Activated T-helper 2 cell treated with anti-CD3 and anti-CD28 coated beads, Interferon-gamma antibody, Interleukin-2, Interleukin-4, amounts not matched to agents 10 μg/mL and 5 μg/mL and 100 μg/mL, durations not matched to agents 14 hours and 24 hours and 36 hours (primary cell): ENCODE data around the gene PDE4D. TPM values are rescaled to one million over a fixed set of nuclear protein-coding genes. Genes with fewer than 3 reads are reported as not detected.

Experiments
- DNase-seq: peaks from one replicate; pipeline ENCODE4 v3.0.0; 2021; ENCODE audit warnings: low spot score
- H3K27ac Mint-ChIP-seq: one replicate; pipeline ENCODE4 v1.8.0; 2021; ENCODE audit warnings: mixed read lengths
- H3K27me3 Mint-ChIP-seq: one replicate; pipeline ENCODE4 v1.8.0; 2021; ENCODE audit warnings: low read depth, mixed read lengths
- H3K36me3 Mint-ChIP-seq: one replicate; pipeline ENCODE4 v1.8.0; 2021; ENCODE audit warnings: low read depth, mixed read lengths
- H3K4me1 Mint-ChIP-seq: one replicate; pipeline ENCODE4 v1.8.0; 2021; ENCODE audit warnings: low read depth, mixed read lengths
- H3K4me3 Mint-ChIP-seq: one replicate; pipeline ENCODE4 v1.8.0; 2021; ENCODE audit warnings: low read depth, mild to moderate bottlenecking, moderate library complexity, mixed read lengths
- H3K9me3 Mint-ChIP-seq: one replicate; pipeline ENCODE4 v1.8.0; 2021; ENCODE audit warnings: mixed read lengths
- intact Hi-C: fragments of 100-400 bp; cut with micrococcal nuclease; formaldehyde crosslinking; loops from one replicate; pipeline ENCODE4 v1.15.1; 2023
- total RNA-seq: library from RNA; stranded (reverse); gene quantifications from 2 replicates; pipeline ENCODE4 v1.2.3, GENCODE V29; 2022

PDE4D gene
- total RNA-seq, 1 donor from 2014 or later: 102 TPM

GRCh38 chr5:59537961-59538749 is 355.4 kb downstream of the PDE4D start:
- H3K9me3 Mint-ChIP-seq: no peaks in the 10 kb centered on the region
- H3K27me3 Mint-ChIP-seq: no peaks in the 10 kb centered on the region
- H3K36me3 Mint-ChIP-seq: no peaks in the 10 kb centered on the region
- intact Hi-C loops: no loop called here
- no peaks in the 10 kb centered on the region for H3K4me1 Mint-ChIP-seq
- H3K4me3 Mint-ChIP-seq: no peak overlapping the region
- no peak for DNase-seq
- no peak overlapping the region for H3K27ac Mint-ChIP-seq

GRCh38 chr5:59536875-59537274 is 356.7 kb downstream of the PDE4D start:
- H3K4me1 Mint-ChIP-seq: no peaks in the 10 kb centered on the region
- intact Hi-C loops: no loop called here
- no peak for DNase-seq
- H3K27me3 Mint-ChIP-seq: no peaks in the 10 kb centered on the region
- H3K27ac Mint-ChIP-seq: no peak overlapping the region
- no peaks in the 10 kb centered on the region for H3K36me3 Mint-ChIP-seq
- no peaks in the 10 kb centered on the region for H3K9me3 Mint-ChIP-seq
- no peak overlapping the region for H3K4me3 Mint-ChIP-seq

GRCh38 chr5:59535561-59535960 is 358.0 kb downstream of the PDE4D start:
- intact Hi-C loops: no loop called here
- no peak for DNase-seq
- no peaks in the 10 kb centered on the region for H3K27me3 Mint-ChIP-seq
- no peaks in the 10 kb centered on the region for H3K4me1 Mint-ChIP-seq
- no peaks in the 10 kb centered on the region for H3K36me3 Mint-ChIP-seq
- H3K9me3 Mint-ChIP-seq: no peaks in the 10 kb centered on the region
- H3K4me3 Mint-ChIP-seq: no peak overlapping the region
- no peak overlapping the region for H3K27ac Mint-ChIP-seq

GRCh38 chr5:59533730-59534108 is 359.8 kb downstream of the PDE4D start:
- no peaks in the 10 kb centered on the region for H3K9me3 Mint-ChIP-seq
- no peaks in the 10 kb centered on the region for H3K4me1 Mint-ChIP-seq
- no peaks in the 10 kb centered on the region for H3K27me3 Mint-ChIP-seq
- H3K36me3 Mint-ChIP-seq: no peaks in the 10 kb centered on the region
- no peak for DNase-seq
- H3K27ac Mint-ChIP-seq: no peak overlapping the region
- intact Hi-C loops: no loop called here
- H3K4me3 Mint-ChIP-seq: no peak overlapping the region

GRCh38 chr5:59532979-59533729 is 360.4 kb downstream of the PDE4D start:
- no peaks in the 10 kb centered on the region for H3K27me3 Mint-ChIP-seq
- no peak overlapping the region for H3K4me3 Mint-ChIP-seq
- H3K27ac Mint-ChIP-seq: no peak overlapping the region
- intact Hi-C loops: no loop called here
- H3K9me3 Mint-ChIP-seq: no peaks in the 10 kb centered on the region
- no peak for DNase-seq
- no peaks in the 10 kb centered on the region for H3K4me1 Mint-ChIP-seq
- H3K36me3 Mint-ChIP-seq: no peaks in the 10 kb centered on the region

GRCh38 chr5:59529239-59529638 is 364.3 kb downstream of the PDE4D start:
- no peaks in the 10 kb centered on the region for H3K36me3 Mint-ChIP-seq
- intact Hi-C loops: no loop called here
- DNase-seq: no peak
- H3K9me3 Mint-ChIP-seq: no peaks in the 10 kb centered on the region
- H3K27me3 Mint-ChIP-seq: no peaks in the 10 kb centered on the region
- H3K4me1 Mint-ChIP-seq: no peaks in the 10 kb centered on the region
- no peak overlapping the region for H3K27ac Mint-ChIP-seq
- no peak overlapping the region for H3K4me3 Mint-ChIP-seq

- no peaks in the 10 kb centered on the region for H3K36me3 Mint-ChIP-seq
- intact Hi-C loops: no loop called here
- H3K9me3 Mint-ChIP-seq: peaks cover 6% of the 10 kb centered on the region
- no peak for DNase-seq
- H3K4me3 Mint-ChIP-seq: no peak overlapping the region
- H3K4me1 Mint-ChIP-seq: no peaks in the 10 kb centered on the region
- no peaks in the 10 kb centered on the region for H3K27me3 Mint-ChIP-seq
- H3K27ac Mint-ChIP-seq: no peak overlapping the region
Observed at GRCh38 chr5:59528202-59528862, 365.2 kb downstream of the PDE4D start.

- no peak for DNase-seq
- H3K36me3 Mint-ChIP-seq: no peaks in the 10 kb centered on the region
- H3K27ac Mint-ChIP-seq: no peak overlapping the region
- intact Hi-C loops: no loop called here
- peaks cover 6% of the 10 kb centered on the region for H3K9me3 Mint-ChIP-seq
- no peaks in the 10 kb centered on the region for H3K4me1 Mint-ChIP-seq
- H3K27me3 Mint-ChIP-seq: no peaks in the 10 kb centered on the region
- no peak overlapping the region for H3K4me3 Mint-ChIP-seq
Observed at GRCh38 chr5:59525957-59526356, 367.6 kb downstream of the PDE4D start.

- H3K9me3 Mint-ChIP-seq: peaks cover 6% of the 10 kb centered on the region
- no peaks in the 10 kb centered on the region for H3K4me1 Mint-ChIP-seq
- no peaks in the 10 kb centered on the region for H3K27me3 Mint-ChIP-seq
- no peaks in the 10 kb centered on the region for H3K36me3 Mint-ChIP-seq
- DNase-seq: no peak
- intact Hi-C loops: no loop called here
- no peak overlapping the region for H3K27ac Mint-ChIP-seq
- no peak overlapping the region for H3K4me3 Mint-ChIP-seq
Observed at GRCh38 chr5:59525311-59525710, 368.2 kb downstream of the PDE4D start.

- Mint-ChIP-seq H3K9me3 (peaks cover 6% of the 10 kb centered on the region), H3K4me1 (no peaks in the 10 kb centered on the region), H3K36me3 (no peaks in the 10 kb centered on the region), H3K27me3 (no peaks in the 10 kb centered on the region), H3K27ac (no peak overlapping the region), H3K4me3 (no peak overlapping the region)
- DNase-seq: no peak
- intact Hi-C loops: no loop called here
Observed at GRCh38 chr5:59522201-59522831, 371.2 kb downstream of the PDE4D start.

GRCh38 chr5:59521476-59521875 is 372.1 kb downstream of the PDE4D start:
- no peak overlapping the region for H3K4me3 Mint-ChIP-seq
- no peaks in the 10 kb centered on the region for H3K27me3 Mint-ChIP-seq
- no peaks in the 10 kb centered on the region for H3K36me3 Mint-ChIP-seq
- H3K27ac Mint-ChIP-seq: no peak overlapping the region
- intact Hi-C loops: no loop called here
- H3K4me1 Mint-ChIP-seq: no peaks in the 10 kb centered on the region
- peaks cover 6% of the 10 kb centered on the region for H3K9me3 Mint-ChIP-seq
- no peak for DNase-seq

- H3K27me3 Mint-ChIP-seq: no peaks in the 10 kb centered on the region
- H3K4me1 Mint-ChIP-seq: no peaks in the 10 kb centered on the region
- H3K36me3 Mint-ChIP-seq: no peaks in the 10 kb centered on the region
- H3K27ac Mint-ChIP-seq: no peak overlapping the region
- intact Hi-C loops: no loop called here
- H3K4me3 Mint-ChIP-seq: no peak overlapping the region
- DNase-seq: no peak
- H3K9me3 Mint-ChIP-seq: peaks cover 6% of the 10 kb centered on the region
Observed at GRCh38 chr5:59519338-59519737, 374.2 kb downstream of the PDE4D start.
